NB4 (cell line): Measurements from ENCODE around the gene CAB39.

Experiments
- CTCF ChIP-seq: IDR thresholded peaks from one replicate; pipeline ENCODE4 v1.5.1; 2012; ENCODE audit warnings: low read depth, low read length
- MYC ChIP-seq: IDR thresholded peaks from 2 replicates; pipeline ENCODE4 v1.6.1; 2011; ENCODE audit warnings: low read depth, low read length
- POLR2A ChIP-seq: IDR thresholded peaks from 2 replicates; pipeline ENCODE4 v1.6.1; 2011; ENCODE audit warnings: mild to moderate bottlenecking; ENCODE audit not compliant: insufficient read length; ENCODE audit errors: extremely low read depth

- peak; percentile 43 for TF ChIP-seq CTCF
- peak; percentile 83 for TF ChIP-seq POLR2A
- peak; percentile 34; the same call in 1 of the 2 replicates for TF ChIP-seq MYC
Measured at GRCh38 chr2:230864605-230865306, 152.1 kb downstream of the CAB39 start, which contains the start of gene ITM2C.
